ENCODE measurements around the gene CCAR1.
"Not testable (repeated sequence)": the region's sequence is repeated elsewhere in the genome, so short reads cannot be mapped to it uniquely, and the experiment has no call there.

The CCAR1 gene

GRCh38 chr10:68720793-68721672 is at the start of gene CCAR1:
Gene CCAR1 (plus strand): TSS chr10:68721239. CDS start chr10:68722505, 1,266 bp downstream.
- DNase-seq (ENCODE audit: low read depth in 2 of 2) = peak; percentile 93 to 94

GRCh38 chr10:68684413-68684812 is 36.6 kb upstream of the CCAR1 start:
- no peak for DNase-seq (ENCODE audit: low read depth in 2 of 2)

GRCh38 chr10:68696018-68696417 is 25.0 kb upstream of the CCAR1 start:
- no peak for DNase-seq (ENCODE audit: low read depth in 2 of 2)

GRCh38 chr10:68697106-68697505 is 23.9 kb upstream of the CCAR1 start:
- no peak for DNase-seq (ENCODE audit: low read depth in 2 of 2)

GRCh38 chr10:68700197-68700596 is 20.8 kb upstream of the CCAR1 start:
- DNase-seq (ENCODE audit: low read depth in 2 of 2) = no peak

GRCh38 chr10:68705548-68705947 is 15.5 kb upstream of the CCAR1 start:
- no peak for DNase-seq (ENCODE audit: low read depth in 2 of 2)

GRCh38 chr10:68708987-68709386 is 12.1 kb upstream of the CCAR1 start:
- not testable (repeated sequence) for DNase-seq (ENCODE audit: low read depth in 2 of 2)

GRCh38 chr10:68713065-68713464 is 8.0 kb upstream of the CCAR1 start:
- DNase-seq (ENCODE audit: low read depth in 2 of 2) = not testable (repeated sequence)

- no peak for DNase-seq (ENCODE audit: low read depth in 2 of 2)
Observed at GRCh38 chr10:68717435-68717834, 3.6 kb upstream of the CCAR1 start.

GRCh38 chr10:68721673-68722335 is 765 bp downstream of the CCAR1 start:
- no peak for DNase-seq (ENCODE audit: low read depth in 2 of 2)

GRCh38 chr10:68725016-68725415 is 4.0 kb downstream of the CCAR1 start:
- no peak for DNase-seq (ENCODE audit: low read depth in 2 of 2)

GRCh38 chr10:68727146-68727545 is 6.1 kb downstream of the CCAR1 start:
- DNase-seq (ENCODE audit: low read depth in 2 of 2) = no peak

GRCh38 chr10:68732651-68733050 is 11.6 kb downstream of the CCAR1 start:
- DNase-seq (ENCODE audit: low read depth in 2 of 2) = no peak

- DNase-seq (ENCODE audit: low read depth in 2 of 2) = no peak
Observed at GRCh38 chr10:68734349-68734748, 13.3 kb downstream of the CCAR1 start.

- no peak for DNase-seq (ENCODE audit: low read depth in 2 of 2)
Observed at GRCh38 chr10:68735119-68735518, 14.1 kb downstream of the CCAR1 start.

- DNase-seq (ENCODE audit: low read depth in 2 of 2) = not testable (repeated sequence)
Observed at GRCh38 chr10:68735739-68736138, 14.7 kb downstream of the CCAR1 start.

- DNase-seq (ENCODE audit: low read depth in 2 of 2) = not testable (repeated sequence)
Observed at GRCh38 chr10:68740676-68741075, 19.6 kb downstream of the CCAR1 start.

GRCh38 chr10:68742397-68742796 is 21.4 kb downstream of the CCAR1 start:
- no peak for DNase-seq (ENCODE audit: low read depth in 2 of 2)

- DNase-seq (ENCODE audit: low read depth in 2 of 2) = no peak
Observed at GRCh38 chr10:68752711-68753350, 31.8 kb downstream of the CCAR1 start.

- no peak for DNase-seq (ENCODE audit: low read depth in 2 of 2)
Observed at GRCh38 chr10:68756246-68756645, 35.2 kb downstream of the CCAR1 start.

- no peak for DNase-seq (ENCODE audit: low read depth in 2 of 2)
Observed at GRCh38 chr10:68756766-68757165, 35.7 kb downstream of the CCAR1 start.

GRCh38 chr10:68759223-68759863 is 38.3 kb downstream of the CCAR1 start:
- DNase-seq (ENCODE audit: low read depth in 2 of 2) = no peak
